Fibroblast of skin of scalp (primary cell): ENCODE measurements around the gene VGLL2. TPM values are rescaled to one million over a fixed set of nuclear protein-coding genes. Genes with fewer than 3 reads are reported as not detected.
"Not testable (repeated sequence)": the region's sequence is repeated elsewhere in the genome, so short reads cannot be mapped to it uniquely, and the experiment has no call there.

Source experiments
- DNase-seq: peaks from one replicate; pipeline ENCODE4 v3.0.0-alpha.2; 2013
- polyA plus RNA-seq, 2 experiments: library from polyadenylated mRNA; unstranded; fragments of 120-200 nt; gene quantifications; one replicate each; pipeline ENCODE4 v1.2.1, GENCODE V29; 2013; ENCODE audit not compliant: insufficient read length in 2 of 2

VGLL2 gene, protein sequence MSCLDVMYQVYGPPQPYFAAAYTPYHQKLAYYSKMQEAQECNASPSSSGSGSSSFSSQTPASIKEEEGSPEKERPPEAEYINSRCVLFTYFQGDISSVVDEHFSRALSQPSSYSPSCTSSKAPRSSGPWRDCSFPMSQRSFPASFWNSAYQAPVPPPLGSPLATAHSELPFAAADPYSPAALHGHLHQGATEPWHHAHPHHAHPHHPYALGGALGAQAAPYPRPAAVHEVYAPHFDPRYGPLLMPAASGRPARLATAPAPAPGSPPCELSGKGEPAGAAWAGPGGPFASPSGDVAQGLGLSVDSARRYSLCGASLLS
- polyA plus RNA-seq (2013, experiment 1 of 2; ENCODE audit: insufficient read length): 0.28 TPM
- 2.4 TPM for polyA plus RNA-seq (2013, experiment 2 of 2; ENCODE audit: insufficient read length)

DNA sequence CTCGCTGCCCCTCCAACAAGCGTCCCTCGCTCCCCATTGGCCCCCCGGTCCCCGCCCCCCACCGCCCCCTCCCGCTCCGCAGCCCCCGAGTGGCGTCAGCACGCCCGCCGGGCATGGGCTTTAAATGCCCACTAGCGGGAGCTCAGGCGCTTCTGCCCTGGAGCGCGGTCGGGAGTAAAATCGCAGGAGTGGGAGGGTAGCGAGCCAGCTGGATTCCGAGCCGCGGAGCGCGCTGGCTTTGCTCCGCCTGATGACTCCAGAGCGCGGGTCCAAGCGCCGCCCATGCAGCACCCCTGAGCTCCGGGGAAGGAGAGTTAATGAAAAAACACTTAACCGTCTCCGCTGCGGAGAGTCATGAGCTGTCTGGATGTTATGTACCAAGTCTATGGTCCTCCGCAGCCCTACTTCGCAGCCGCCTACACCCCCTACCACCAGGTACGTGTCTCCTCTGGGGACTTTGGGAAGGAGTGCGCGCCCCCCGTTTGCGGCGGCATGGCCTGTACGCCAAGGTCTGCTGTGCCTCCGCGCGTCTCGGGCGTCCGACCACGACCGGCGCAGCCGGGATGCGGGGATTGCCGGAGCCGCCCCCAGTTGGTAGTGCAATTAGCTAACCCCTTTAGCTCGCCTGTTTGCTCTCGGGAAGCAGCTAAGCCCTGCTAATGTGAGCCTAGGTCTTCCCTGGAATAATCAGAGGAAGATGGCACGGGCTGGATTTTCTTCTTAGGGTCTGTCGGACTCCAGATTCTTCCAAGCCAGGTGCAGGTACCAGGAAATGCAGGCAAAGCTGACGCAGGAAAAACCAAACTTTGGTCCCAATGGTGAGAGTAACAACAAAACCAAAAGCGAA lies at the start of gene VGLL2:
Gene VGLL2 (plus strand): TSS at position 149 of the 847 bp plus-strand sequence. CDS start 206 bp downstream, at position 355.
- DNase-seq: peak; percentile 42

DNA sequence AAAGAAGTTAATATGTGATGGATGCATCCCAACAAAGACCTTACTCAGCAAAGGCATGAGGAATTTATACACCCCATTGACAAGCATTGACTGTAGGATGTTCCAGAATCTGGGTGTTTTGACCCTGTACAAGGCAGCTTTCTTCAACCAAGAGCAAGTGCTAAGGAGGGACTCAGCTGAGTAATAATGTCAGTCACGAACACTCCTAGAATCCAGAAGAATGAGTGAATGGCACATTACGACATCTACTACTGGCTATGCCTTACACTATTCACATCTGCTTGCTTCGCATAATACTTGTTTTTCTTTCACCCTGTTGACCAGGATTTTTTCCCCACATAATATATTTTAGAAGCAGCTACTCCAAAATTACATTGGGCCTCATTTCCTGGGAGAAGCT lies 42.5 kb upstream of the VGLL2 start:
- DNase-seq: no peak

DNA sequence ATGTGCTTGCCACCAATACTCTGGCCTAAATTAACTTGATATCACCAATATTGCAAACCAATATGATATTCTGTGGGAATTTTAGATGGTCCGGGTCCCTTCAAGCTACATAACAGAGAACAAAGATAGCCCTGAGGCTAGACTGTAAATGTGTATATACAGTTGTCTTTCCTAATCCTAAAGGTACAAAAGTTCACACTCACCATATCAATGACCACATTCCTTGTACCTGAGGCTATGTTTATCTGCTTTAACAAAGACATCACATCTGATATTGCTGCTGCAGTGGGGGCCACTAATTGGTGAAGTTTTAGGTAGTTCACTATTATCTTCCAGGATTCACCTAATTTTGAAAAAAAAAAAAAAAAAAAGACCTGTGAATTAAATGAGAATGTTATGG lies 38.6 kb upstream of the VGLL2 start:
- DNase-seq: no peak

DNA sequence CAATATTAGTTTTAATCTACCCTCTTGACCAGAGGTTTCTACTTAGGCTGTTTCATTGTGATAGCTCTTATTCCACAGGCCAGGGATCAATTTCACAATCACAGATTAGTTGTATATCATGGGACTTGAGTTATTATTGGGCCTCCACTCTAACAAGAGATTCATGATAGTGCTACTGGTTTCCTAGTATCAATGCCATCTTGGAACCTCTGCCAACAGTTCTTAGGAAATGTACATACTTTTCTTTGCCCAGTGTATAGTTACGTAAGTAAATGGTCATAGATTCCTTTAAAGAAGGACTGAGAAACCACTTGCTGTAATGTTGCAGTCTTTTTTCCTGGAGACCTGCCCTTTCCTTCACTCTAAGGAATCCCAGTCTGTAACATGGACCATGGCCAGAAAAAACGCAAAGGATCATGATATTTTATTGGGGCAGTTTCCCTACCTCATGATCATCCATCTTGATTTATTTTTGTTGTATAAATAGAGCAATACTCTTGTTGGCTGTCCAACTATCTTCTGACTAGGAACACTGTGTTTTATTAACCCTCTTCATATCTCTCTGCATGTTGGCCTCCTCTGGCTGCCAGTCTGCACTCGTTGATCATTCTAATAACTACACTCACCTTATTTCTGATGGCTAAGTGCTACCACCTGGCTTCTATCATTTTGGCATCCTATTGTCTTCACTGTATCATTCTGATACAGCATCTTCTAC lies 38.0 kb upstream of the VGLL2 start:
- DNase-seq: no peak

DNA sequence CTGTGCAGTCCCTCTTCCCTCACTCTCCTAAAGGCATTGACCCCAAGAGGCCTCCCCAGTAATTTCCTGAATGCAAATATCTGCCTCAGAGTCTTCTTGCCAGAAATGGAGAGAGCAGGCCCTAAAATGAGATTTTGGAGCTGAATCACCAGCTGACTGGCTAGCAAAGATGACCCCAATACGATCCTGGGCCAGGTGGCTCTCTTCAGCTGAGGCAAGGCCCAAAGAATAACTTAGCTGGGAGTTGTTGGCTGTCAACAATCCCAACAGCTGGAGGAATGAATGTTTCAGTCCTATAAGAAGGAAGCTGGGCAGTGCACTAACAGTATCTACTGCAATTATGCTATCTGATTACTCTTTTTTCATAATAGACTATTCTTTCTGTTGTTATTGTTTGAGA lies 37.2 kb upstream of the VGLL2 start:
- DNase-seq: no peak

DNA sequence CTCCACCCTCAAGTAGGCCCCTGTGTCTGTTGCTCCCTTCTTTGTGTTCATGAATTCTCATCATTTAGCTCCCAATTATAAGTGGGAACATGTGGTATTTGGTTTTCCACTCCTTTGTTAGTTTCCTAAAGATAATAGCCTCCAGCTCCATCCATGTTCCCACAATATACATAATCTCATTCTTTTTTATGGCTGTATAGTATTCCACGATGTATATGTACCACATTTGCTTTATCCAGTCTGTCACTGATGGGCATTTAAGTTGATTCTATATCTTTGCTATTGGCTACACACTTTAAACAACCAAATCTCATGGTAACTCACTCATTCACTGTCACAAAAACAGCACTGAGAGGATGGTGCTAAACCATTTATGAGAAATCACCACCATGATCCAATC lies 35.5 kb upstream of the VGLL2 start:
- DNase-seq: no peak

DNA sequence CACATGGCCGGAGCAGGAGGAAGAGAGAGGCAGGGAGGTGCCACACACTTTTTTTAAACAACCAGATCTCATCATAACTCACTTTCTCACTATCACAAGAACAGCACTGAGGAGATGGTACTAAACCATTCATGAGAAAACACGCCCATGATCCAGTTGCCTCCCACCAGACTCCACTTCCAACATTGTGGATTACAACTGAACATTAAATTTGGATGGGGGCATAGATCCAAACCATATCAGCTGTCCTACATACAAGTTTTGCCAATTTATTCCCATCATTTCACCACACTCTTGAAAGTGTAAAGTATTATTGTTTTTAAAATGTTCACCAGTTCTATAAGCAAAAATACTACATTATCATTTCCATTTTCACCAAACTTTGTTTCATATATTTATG lies 33.9 kb upstream of the VGLL2 start:
- no peak for DNase-seq

DNA sequence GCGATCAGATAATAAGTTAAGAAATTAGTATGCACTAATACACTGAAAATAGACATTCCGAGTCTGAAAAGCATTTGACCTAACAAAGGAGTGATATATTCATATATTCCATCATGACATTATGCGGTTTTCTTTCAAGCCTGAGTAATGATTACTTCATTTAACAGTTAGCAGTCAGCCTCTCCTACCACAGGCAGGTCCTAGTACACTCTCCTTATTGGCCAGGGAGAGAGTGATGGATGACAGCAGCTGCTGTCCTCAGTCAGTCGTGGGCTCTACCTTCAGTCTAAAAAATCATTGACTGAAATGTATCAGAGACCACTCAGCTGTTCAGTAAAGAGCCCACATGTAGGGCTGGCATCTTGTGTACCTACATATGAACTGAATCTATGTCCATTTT lies 33.2 kb upstream of the VGLL2 start:
- DNase-seq: no peak

DNA sequence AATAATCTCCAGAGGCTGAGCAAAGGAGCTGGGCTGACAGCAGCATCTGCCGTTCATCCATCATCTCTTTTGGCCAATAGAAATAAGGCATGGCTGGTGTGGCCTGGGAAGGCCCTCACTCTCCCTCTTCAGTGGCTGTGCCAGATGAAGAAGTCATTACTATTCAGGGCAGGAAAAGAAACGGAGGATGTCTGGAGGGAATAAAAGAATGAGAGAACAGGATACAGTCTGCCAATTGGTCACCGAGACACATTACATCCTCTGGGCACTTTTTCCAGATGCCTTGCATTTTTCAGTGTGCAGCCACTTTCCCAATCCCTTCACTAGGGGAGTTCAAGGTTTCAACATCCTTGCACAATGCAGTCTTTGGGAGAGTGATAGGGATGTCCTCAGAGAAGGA lies 32.2 kb upstream of the VGLL2 start:
- DNase-seq: no peak

DNA sequence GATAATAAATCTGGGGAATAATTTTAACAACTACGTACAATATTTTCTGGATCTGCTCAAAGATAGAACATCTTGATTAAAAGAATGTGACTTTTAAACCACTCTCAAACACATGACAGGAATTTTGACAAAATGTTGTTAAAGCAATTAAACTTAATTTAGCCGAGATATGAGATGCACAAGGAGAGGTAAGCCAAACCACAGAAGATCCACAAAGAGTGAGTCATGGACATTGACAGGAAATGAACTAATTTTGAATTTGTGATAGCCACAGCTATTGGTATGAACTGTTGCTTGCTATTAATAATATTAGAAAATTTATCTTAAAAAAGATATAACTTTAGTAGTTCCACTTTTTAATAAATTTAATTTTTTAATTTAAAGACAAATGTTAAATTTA lies 27.8 kb upstream of the VGLL2 start:
- no peak for DNase-seq

DNA sequence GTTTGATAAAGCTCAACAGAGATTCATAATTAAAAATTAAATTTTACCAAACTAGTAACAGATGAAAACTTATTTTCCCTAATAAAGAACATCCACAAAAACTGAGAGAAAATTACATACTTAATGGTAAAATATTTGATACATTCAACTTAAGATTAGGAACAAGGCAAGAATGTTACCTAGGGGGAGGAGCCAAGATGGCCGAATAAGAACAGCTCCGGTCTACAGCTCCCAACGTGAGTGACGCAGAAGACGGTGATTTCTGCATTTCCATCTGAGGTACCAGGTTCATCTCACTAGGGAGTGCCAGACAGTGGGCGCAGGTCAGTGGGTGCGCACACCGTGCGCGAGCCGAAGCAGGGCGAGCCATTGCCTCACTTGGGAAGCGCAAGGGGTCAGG lies 20.8 kb upstream of the VGLL2 start:
- not testable (repeated sequence) for DNase-seq

DNA sequence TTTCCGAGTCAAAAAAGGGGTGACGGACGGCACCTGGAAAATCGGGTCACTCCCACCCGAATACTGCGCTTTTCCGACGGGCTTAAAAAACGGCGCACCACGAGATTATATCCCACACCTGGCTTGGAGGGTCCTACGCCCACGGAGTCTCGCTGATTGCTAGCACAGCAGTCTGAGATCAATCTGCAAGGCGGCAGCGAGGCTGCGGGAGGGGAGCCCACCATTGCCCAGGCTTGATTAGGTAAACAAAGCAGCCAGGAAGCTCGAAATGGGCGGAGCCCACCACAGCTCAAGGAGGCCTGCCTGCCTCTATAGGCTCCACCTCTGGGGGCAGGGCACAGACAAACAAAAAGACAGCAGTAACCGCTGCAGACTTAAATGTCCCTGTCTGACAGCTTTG lies 20.4 kb upstream of the VGLL2 start:
- DNase-seq: not testable (repeated sequence)

DNA sequence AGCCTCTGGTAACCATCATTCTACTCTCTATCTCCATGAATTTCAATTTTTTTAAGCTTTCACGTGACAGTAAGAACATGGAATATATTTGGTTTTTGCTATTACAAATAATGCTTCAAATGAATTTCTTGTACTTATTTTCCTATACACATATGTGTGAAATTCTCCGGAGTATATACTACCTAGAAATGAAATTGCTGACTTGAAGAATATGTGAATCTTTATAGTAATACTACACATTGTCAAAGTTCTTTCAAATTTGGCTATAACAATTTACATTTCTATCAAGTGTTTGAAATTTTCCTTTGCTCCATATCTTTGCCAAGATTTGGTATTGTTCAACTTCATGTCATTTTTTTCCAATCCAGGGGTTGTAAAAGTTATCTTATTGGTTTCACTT lies 11.6 kb upstream of the VGLL2 start:
- no peak for DNase-seq

DNA sequence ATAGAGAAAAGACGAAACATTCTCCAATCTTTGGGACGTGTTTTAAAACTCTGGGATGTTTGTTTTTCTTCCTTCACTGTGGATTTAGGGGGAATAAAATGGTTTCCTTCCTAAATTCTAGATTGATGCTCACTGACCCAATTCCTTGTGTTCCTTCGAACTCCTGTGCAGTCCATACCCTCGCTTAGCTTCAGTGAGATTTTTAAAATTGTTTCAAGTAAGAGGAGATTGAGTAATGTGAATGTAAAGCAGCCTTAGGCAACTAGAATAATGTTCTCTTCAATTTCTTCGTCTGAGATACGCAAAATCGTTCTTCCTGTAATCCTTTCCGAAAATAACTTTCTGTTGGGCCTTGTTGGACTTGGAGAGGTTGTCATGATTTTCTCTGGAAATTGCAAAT lies 2.6 kb upstream of the VGLL2 start:
- no peak for DNase-seq

DNA sequence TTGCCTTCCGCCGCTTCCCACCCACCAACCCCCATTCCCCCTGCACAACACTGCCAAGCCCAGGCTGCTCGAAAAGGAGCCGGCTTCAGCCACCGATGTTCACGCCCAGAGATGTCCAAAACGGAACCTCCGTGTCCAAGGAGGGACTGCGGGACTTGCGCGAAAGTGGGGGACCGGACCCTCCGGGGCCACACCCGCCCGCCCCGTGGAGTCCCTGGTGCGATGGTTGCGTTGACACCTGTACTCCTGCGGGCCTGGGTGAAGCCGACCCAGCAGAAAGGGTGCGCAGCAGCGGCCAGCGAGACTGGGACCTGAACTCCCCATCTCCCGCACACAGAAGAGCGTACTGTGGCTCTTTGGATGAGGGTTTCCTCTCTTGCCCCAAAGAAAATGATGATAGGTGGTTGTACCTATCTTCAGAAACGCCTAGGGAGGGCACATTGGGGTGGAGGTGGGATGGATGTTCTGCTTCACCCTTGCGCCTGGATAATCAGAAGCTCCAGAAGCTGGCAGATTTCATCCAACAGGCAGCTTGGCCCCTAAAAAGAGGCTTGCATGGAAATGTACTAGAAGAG lies 1.9 kb upstream of the VGLL2 start:
- no peak for DNase-seq

DNA sequence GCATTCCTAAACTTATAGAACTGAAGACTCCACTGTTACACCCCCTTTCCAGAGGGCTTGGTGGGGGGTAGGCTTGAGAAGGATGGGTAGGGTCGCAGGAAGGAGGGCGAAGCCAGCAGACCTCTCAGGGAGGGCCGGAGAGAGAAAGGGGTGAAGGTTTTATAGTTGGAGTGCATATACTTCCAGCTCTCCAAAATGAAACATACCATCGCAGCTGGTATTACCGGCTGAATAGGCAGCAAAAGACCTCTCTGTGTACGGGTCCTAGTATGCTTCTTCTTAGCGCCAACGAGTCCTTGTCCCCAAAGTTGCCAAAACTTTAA lies 1.0 kb upstream of the VGLL2 start:
- no peak for DNase-seq

DNA sequence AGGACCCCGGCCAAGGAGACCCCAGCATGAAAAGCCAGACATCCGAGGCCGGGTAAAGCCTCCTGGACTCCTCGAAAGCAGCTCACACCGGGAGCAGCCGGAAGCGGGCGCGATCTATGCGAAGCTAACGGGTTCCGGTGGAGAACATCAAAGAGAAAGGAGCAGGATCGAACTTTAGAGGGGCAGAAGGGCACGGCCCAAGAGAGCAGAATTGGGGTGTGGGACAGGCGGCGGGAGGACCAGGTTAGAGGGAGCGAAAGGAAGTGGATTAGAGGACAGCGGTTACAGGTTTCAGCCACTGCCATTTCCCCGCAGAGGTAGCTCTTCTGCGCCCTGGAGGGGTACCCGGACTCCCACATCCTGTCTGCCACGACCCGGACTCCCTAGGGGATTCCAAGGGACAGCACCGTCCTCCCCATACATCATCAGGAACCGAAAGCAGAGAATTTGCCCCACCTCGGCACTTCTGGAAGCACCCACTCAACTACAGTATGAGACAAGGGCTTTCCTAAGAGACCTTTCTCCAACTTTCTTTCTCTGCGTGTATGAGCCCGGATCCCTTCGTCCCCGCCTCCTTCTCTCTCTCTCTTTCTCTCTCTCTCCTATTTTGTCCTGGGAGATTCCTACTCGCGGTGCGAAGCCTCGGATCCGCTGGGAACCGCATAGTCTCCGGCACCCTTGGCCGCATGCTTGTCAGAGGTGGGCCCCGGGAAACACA lies 507 bp upstream of the VGLL2 start:
- no peak for DNase-seq

DNA sequence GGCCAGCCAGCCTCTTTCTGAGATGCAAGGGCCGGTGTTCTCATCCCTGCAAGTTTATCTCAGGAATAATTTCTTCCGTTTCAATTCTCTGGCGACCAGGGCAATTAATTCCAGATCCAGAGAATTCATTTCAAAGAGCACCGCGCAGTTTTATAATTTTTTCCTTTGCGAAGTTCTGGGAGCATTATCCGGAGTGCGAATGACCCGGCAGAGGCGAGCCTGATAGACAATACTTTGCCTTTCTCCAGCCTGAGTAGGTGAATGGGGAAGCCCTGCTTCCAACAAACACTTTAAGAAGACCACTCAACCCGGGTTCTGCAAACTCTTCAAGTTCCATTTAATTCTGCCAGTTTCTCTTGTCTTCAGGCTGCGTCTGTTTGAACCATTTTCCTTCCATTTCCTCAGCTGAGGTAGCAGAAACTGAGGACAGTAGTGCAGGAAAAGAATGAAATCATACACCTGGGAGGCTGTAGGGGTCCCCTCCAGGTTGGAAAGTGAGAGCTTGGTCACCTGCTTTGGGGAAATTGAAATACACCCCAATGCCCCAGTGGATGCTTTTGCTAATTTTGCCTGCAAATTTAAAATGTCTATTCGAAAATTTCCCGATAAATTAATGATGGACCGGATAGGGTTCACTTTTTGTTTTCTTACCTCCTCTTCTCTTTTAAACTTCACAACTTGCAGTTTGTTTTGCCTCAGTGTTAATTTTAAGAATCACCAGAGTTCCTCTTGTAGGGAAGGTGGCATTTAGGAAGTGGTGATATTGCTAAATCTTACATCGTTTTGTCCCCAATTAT lies 1.1 kb downstream of the VGLL2 start:
- DNase-seq: no peak

DNA sequence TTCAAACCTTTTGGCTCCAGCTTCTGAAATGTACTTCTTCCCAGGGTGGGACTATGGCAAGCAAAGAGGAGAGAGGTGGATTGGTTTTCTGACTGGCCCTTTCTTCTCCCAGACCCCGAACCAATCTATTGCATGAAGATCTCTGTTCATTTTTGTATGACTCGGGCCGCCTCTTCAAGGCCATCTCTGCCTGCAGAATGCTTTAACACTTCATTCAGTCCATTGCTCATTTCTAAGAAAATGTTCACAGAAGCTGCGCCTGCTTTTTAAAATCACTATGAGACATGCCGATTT lies 1.6 kb downstream of the VGLL2 start:
- no peak for DNase-seq

DNA sequence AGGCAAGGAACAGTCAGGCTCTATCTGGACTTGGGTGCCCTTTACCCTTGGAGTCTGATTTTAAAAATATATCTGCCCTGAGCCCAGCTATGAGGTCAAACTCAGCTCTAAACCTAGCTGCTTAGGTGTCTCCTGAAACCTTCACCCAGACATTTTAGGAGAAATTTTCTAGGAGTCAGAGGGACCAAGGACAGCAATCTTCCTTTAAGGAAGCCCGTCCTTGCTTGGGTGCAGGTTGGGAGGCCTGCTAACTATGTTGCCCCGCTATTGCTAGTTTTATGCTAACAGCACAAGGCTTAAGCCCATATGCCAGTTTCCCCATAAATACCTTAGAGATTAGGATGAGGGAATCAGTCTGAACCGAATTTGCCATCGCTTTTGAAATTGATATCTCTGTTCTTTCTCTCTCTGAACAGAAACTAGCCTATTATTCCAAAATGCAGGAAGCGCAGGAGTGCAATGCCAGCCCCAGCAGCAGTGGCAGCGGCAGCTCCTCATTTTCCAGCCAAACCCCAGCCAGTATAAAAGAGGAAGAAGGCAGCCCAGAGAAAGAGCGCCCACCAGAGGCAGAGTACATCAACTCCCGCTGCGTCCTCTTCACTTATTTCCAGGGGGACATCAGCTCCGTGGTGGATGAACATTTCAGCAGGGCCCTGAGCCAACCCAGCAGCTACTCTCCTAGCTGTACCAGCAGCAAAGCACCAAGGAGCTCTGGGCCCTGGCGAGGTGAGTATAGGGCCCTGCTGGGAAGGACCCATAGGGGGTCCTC lies 2.6 kb downstream of the VGLL2 start:
- no peak for DNase-seq

DNA sequence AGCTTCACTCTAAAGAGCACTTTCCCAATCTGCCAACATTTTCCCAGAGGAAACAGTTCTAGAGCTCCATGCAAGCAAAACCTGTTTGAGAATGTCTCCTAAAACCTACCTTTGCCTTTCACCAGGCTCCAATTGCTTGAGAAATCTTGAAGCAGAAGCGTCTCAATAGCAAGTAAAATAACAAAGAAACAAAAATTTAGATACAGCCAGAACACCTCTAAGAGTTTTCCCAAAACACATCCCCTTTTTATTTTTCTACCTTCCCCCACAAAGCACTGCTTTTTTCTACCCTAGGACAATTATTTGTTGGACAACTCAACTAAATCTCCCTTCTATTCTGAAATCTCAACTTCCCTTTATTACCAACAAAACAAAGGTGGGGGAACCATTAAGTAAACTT lies 3.6 kb downstream of the VGLL2 start:
- DNase-seq: no peak
